ENCODE results near the gene METTL4.

DNA sequence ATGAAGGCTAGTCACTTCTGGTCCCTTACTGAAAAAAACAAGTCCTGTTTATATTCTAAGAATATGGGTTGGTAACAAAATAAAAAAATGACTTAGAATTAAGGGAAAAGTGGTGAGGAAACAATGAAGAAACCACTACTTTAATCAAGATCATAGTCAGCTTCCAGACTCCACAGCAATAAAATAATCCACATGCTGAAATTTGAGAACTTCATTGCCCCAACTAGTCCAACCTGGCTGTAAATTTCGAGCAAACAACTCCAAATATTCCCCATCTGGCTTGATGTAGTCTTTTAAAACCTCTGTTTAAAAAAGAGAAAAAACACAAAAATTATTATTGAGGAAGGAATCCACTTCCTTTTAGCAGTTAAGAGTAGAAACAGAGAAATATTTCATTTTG lies 32.5 kb downstream of the METTL4 start:
- no peak for TF ChIP-seq ZBTB7A (tag by site-specific recombination; IDR thresholded peaks at IDR 0.05; ENCODE audit: low read depth)
- no peak for TF ChIP-seq ZXDB (tag by site-specific recombination; IDR thresholded peaks at IDR 0.05)
- TF ChIP-seq, protein P1, sequence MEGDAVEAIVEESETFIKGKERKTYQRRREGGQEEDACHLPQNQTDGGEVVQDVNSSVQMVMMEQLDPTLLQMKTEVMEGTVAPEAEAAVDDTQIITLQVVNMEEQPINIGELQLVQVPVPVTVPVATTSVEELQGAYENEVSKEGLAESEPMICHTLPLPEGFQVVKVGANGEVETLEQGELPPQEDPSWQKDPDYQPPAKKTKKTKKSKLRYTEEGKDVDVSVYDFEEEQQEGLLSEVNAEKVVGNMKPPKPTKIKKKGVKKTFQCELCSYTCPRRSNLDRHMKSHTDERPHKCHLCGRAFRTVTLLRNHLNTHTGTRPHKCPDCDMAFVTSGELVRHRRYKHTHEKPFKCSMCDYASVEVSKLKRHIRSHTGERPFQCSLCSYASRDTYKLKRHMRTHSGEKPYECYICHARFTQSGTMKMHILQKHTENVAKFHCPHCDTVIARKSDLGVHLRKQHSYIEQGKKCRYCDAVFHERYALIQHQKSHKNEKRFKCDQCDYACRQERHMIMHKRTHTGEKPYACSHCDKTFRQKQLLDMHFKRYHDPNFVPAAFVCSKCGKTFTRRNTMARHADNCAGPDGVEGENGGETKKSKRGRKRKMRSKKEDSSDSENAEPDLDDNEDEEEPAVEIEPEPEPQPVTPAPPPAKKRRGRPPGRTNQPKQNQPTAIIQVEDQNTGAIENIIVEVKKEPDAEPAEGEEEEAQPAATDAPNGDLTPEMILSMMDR (tag by site-specific recombination; IDR thresholded peaks at IDR 0.05), result no peak
- TF ChIP-seq, protein P2, sequence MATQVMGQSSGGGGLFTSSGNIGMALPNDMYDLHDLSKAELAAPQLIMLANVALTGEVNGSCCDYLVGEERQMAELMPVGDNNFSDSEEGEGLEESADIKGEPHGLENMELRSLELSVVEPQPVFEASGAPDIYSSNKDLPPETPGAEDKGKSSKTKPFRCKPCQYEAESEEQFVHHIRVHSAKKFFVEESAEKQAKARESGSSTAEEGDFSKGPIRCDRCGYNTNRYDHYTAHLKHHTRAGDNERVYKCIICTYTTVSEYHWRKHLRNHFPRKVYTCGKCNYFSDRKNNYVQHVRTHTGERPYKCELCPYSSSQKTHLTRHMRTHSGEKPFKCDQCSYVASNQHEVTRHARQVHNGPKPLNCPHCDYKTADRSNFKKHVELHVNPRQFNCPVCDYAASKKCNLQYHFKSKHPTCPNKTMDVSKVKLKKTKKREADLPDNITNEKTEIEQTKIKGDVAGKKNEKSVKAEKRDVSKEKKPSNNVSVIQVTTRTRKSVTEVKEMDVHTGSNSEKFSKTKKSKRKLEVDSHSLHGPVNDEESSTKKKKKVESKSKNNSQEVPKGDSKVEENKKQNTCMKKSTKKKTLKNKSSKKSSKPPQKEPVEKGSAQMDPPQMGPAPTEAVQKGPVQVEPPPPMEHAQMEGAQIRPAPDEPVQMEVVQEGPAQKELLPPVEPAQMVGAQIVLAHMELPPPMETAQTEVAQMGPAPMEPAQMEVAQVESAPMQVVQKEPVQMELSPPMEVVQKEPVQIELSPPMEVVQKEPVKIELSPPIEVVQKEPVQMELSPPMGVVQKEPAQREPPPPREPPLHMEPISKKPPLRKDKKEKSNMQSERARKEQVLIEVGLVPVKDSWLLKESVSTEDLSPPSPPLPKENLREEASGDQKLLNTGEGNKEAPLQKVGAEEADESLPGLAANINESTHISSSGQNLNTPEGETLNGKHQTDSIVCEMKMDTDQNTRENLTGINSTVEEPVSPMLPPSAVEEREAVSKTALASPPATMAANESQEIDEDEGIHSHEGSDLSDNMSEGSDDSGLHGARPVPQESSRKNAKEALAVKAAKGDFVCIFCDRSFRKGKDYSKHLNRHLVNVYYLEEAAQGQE (tag by site-specific recombination; IDR thresholded peaks at IDR 0.05), result no peak
- no peak for TF ChIP-seq OSR2 (tag by site-specific recombination; IDR thresholded peaks at IDR 0.05)
- TF ChIP-seq, protein P3, sequence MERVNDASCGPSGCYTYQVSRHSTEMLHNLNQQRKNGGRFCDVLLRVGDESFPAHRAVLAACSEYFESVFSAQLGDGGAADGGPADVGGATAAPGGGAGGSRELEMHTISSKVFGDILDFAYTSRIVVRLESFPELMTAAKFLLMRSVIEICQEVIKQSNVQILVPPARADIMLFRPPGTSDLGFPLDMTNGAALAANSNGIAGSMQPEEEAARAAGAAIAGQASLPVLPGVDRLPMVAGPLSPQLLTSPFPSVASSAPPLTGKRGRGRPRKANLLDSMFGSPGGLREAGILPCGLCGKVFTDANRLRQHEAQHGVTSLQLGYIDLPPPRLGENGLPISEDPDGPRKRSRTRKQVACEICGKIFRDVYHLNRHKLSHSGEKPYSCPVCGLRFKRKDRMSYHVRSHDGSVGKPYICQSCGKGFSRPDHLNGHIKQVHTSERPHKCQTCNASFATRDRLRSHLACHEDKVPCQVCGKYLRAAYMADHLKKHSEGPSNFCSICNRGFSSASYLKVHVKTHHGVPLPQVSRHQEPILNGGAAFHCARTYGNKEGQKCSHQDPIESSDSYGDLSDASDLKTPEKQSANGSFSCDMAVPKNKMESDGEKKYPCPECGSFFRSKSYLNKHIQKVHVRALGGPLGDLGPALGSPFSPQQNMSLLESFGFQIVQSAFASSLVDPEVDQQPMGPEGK (tag by site-specific recombination; IDR thresholded peaks at IDR 0.05), result no peak

All from HEK293 (cell line).